ENCODE results near the gene SLC9A8.
A peak's percentile ranks its signal among the peaks of the same experiment; 100 is the strongest.
"Not testable (repeated sequence)": the region's sequence is repeated elsewhere in the genome, so short reads cannot be mapped to it uniquely, and the experiment has no call there.

SLC9A8 gene

GRCh38 chr20:49812507-49813304 is at the start of gene SLC9A8:
TSS of gene SLC9A8 (plus strand) at chr20:49812828. CDS start at chr20:49812923, 95 bp downstream.
- peak; percentile 49 for DNase-seq

DNA sequence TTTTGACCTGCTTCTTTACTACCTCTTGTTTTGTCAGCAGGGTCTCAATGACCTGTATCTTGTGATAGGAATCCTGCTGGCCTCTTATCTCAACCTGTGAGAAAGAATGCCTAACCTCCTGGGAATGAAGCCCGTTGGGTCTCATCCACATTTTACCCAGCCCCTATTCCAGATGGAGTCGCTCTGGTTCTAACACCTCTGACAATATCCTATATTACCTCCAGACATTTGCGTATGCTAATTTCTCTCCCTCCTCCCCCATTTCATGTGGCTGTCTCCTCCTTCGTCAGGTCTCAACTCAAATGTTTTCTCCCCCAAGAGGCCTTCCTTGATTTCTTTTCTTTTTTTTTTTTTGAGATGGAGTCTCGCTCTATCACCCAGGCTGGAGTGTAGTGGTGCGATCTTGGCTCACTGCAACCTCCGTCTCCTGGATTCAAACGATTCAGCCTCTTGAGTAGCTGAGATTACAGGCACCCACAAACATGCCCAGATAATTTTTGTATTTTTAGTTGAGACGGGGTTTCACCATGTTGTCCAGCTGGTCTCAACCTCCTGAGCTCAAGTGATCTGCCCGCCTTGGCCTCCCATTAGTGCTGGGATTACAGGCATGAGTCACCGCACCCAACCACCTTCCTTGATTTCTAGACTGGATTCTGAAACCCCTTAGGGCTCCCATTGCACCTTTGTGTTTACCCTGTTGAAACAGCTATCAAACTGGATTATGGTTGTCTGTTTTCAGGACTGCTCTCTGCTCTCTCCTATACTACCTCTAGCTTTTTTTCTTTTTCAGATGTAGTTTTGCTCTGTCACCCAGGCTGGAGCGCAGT is 49.5 kb upstream of the SLC9A8 start:
- DNase-seq: no peak

- no peak for DNase-seq
Observed at GRCh38 chr20:49765413-49765736, 47.3 kb upstream of the SLC9A8 start.

DNA sequence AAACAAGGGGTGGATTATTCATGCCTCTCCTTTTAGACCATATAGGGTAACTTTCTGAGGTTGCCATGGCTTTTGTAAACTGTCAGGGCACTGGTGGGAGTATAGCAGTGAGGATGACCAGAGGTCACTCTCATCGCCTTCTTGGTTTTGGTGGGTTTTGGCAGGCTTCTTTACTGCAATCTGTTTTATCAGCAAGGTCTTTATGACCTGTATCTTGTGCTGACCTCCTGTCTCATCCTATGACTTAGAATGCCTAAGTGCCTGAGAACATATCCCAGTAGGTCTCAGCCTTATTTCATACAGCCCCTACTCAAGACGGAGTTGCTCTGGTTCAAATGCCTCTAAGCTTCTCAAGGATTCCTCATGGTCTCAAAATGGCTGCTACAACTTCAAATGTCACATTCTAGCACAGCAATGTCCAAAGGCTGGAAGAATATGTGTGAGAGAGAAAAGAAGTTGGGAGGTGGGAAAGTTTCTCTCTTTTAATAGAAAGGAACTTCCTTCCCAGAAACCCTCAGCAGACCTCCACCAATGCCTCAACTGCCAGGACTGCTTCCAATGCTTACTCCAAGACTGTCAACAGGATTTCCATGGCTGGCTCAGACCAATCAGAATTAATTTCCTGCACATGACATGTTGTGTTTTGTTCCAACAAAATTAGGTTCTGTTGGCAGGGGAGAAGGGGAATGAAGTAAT is 46.6 kb upstream of the SLC9A8 start:
- no peak for DNase-seq

- DNase-seq: no peak
Observed at GRCh38 chr20:49766979-49767521, 45.6 kb upstream of the SLC9A8 start.

GRCh38 chr20:49768204-49769047 is 44.2 kb upstream of the SLC9A8 start:
- DNase-seq: no peak

DNA sequence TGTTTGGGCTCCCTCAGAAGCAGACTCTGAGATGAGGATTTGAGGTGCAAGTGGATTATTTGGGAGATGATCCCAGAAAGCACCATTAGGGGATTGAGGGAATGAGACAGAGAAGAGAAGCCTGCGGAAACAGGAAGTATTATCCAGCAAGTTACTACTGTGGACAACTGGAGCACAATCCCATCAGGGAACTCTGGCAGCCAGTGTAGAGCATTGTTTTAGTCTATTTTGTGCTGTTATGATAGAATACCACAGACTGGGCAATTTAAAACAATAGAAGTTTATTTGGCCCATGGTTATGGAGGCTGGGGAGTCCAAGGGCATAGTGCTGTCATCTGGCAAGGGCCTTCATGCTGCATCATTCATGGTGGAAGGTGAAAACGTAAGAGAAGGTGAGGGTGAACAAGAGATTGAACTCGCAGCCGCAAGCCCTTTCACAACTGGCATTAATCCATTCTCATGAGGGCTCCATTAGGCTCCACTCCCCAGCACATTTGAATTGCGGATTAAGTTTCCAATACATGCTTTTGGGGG is 43.5 kb upstream of the SLC9A8 start:
- no peak for DNase-seq

- DNase-seq: no peak
Observed at GRCh38 chr20:49770634-49771033, 42.0 kb upstream of the SLC9A8 start.

- not testable (repeated sequence) for DNase-seq
Observed at GRCh38 chr20:49774213-49774612, 38.4 kb upstream of the SLC9A8 start.

DNA sequence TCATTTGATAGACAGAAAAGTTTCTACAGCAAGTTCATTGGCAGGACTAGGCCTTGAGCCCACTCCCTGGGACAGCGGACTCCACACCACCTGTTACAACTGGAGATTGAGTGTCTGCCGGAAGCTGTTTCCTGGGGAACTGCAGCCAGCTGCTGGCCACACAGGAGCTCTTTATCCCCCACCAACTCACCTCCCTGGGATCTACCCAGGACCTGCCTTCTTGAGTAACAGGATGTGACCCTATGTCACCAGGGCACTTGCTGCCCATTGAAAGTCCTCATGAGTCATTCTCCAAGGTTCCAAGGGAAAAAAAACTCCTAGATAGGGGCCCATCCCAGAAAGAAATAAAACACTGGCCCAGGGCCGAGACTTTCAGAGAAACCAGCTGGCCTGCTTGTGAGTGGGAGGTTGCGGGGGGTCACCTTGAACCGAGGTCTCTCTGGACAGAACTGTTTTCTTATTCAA is 37.4 kb upstream of the SLC9A8 start:
- no peak for DNase-seq

DNA sequence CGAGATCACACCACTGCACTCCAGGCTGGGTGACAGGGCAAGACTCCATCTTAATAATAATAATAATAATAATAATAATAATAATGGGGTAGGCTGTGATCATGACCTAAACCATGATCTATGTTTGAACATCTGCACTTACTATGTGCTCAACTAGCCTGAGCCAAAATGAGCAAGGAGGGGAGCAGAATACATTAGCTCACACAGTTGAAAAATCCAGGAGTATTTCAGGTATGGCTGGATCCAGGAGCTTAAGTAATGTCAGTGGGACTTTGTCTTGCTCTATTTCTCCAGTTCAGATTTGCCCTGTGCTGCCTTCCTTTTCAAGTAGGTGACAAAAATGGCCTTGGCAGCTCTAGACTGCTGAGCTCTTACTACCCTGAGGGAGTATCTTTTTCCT is 32.7 kb upstream of the SLC9A8 start:
- DNase-seq: no peak

GRCh38 chr20:49781676-49782075 is 31.0 kb upstream of the SLC9A8 start:
- DNase-seq: no peak

DNA sequence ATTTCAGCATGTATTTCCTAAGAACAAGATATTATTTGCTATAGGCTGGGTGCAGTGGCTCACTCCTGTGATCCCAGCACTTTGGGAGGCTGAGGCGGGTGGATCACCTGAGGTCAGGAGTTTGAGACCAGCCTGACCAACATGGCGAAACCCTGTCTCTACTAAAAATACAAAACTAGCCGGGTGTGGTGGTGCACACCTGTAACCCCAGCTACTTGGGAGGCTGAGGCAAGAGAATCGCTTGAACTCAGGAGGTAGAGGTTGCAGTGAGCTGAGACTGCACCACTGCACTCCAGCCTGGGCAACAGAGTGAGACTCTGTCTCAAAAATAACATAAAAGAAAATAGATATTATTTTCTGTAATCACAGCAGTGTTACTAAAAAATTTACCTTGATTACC is 30.2 kb upstream of the SLC9A8 start:
- DNase-seq: not testable (repeated sequence)

- not testable (repeated sequence) for DNase-seq
Observed at GRCh38 chr20:49783021-49783995, 29.3 kb upstream of the SLC9A8 start.

GRCh38 chr20:49784291-49784690 is 28.3 kb upstream of the SLC9A8 start:
- no peak for DNase-seq

GRCh38 chr20:49785149-49785851 is 27.3 kb upstream of the SLC9A8 start:
- no peak for DNase-seq

DNA sequence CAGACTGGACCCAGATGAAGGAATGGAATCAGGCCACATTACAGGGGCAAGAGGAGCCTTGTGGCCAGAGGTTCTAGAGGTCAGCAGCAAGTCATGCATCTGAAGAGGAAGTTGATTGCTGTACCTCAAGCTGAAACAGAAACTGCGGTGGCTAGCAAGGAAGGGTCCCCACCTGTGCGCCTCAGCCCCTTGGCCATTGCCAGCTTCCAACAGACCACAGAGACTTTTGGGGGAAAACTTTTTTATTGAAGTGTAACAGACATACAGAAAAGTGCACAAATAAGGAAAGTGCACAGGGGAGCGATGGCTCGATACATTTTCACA is 26.8 kb upstream of the SLC9A8 start:
- no peak for DNase-seq

GRCh38 chr20:49786196-49786595 is 26.4 kb upstream of the SLC9A8 start:
- DNase-seq: no peak

DNA sequence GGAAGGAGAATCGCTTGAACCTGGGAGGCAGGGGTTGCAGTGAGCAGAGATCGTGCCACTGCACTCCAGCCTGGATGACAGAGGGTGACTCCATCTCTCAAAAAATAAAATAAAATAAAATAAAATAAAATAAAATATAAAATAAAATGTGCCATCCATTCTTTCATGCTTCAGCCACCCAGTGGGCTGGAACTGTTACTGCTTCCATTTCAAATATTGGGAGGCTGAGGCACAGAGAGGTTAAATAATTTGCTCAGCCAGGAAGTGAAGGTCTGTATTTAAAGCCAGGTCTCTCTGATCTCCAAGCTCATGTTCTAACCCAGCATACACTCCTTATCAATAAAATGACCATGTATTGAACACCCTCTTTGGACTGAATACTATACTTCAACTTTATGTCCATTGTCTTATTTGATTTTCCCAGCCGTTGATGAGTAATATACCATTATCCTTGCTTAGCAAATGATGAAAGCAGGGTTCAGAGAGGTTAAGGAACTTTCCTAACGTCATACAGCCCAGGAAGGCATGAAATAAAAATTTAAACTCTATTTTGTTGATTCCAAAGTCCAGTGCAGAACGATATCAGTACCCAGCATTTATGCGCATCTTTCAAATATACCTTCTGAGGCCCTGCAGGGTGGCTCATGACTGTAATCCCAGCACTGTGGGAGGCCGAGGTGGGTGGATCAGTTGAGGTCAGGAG is 25.8 kb upstream of the SLC9A8 start:
- no peak for DNase-seq
